HepG2 (cell line): ENCODE measurements around the gene DALRD3. TPM values are rescaled to one million over a fixed set of nuclear protein-coding genes. Genes with fewer than 3 reads are reported as not detected.

Experiments
- ATAC-seq: fragments of 200-7000 bp; cut with Tn5 transposase; 3 replicates; pipeline ENCODE4 v1.9.1; 2020; ENCODE audit warnings: mild to moderate bottlenecking, moderate library complexity
- BruUV-seq: library from RNA; stranded (reverse); fragments of 400-500 nt; replicated peaks from 2 replicates; lab custom pipeline; 2021; lab: Mats Ljungman, UMichigan
- CTCF ChIA-PET: fragments of 300-600 bp; formaldehyde crosslinking; extraction: SDS; loops from one replicate; lab custom pipeline; 2021; ENCODE audit warnings: low total read pairs, inconsistent platforms, low intra/inter-chr PET ratio; lab: Yijun Ruan, JAX
- POLR2A ChIA-PET: fragments of 350-600 bp; sonication (Branson Sonifier 250); formaldehyde crosslinking; loops from one replicate; lab custom pipeline; 2020; ENCODE audit warnings: antibody characterized with exemption, inconsistent platforms; lab: Yijun Ruan, JAX
- DNase-seq: peaks from one replicate; pipeline ENCODE4 v3.0.0-alpha.2; 2015; ENCODE audit warnings: low spot score
- FAIRE-seq: peaks from 3 replicates; lab custom pipeline; 2011; peaks lifted over from hg19 to GRCh38; lab: Jason Lieb, UNC
- H2AFZ ChIP-seq: one replicate; pipeline ENCODE4 v1.6.1; 2011; ENCODE audit warnings: low read length, inconsistent platforms
- H3K27ac ChIP-seq: fragments of 300-600 bp; 3 replicates; pipeline ENCODE4 v1.8.0; 2011; ENCODE audit warnings: mixed run types, mild to moderate bottlenecking, mixed read lengths, low read length, inconsistent platforms; ENCODE audit not compliant: insufficient read depth; ENCODE audit errors: extremely low read length
- H3K27me3 ChIP-seq, 2 experiments: fragments of 200-600 bp in 1 of 2; 2 replicates in 1 of 2; 3 replicates in 1 of 2; pipeline versions ENCODE4 v1.6.0 to v1.8.0; 2011; ENCODE audit warnings: low read length in 2 of 2, mild to moderate bottlenecking in 2 of 2, moderate library complexity in 2 of 2, inconsistent platforms in 1 of 2; ENCODE audit not compliant: insufficient read depth in 2 of 2, control insufficient read depth in 1 of 2
- H3K36me3 ChIP-seq, 2 experiments: fragments of 200-600 bp in 1 of 2; replicated peaks in 1 of 2; 2 replicates in 1 of 2; 3 replicates in 1 of 2; pipeline versions ENCODE4 v1.5.1 to v1.8.0; 2011; ENCODE audit warnings: low read length in 2 of 2, inconsistent platforms in 1 of 2; ENCODE audit not compliant: insufficient read depth in 2 of 2, control insufficient read depth in 1 of 2
- H3K4me1 ChIP-seq: 2 replicates; pipeline ENCODE4 v1.5.1; 2012; ENCODE audit warnings: low read length, inconsistent platforms; ENCODE audit not compliant: insufficient read depth
- H3K4me2 ChIP-seq: 2 replicates; pipeline ENCODE4 v1.6.0; 2011; ENCODE audit warnings: low read depth, low read length, inconsistent platforms
- H3K4me3 ChIP-seq, 3 experiments: fragments of 200-600 bp in 1 of 3; sonication (generic), shearing (Covaris generic) in 1 of 3; replicated peaks in 1 of 3; 2 replicates each; pipeline ENCODE4 v1.5.1; 2011 to 2016; ENCODE audit warnings: low read length in 3 of 3, inconsistent platforms in 2 of 3, low read depth in 2 of 3, mild to moderate bottlenecking in 2 of 3, control low read depth in 1 of 3, mixed read lengths in 1 of 3; ENCODE audit not compliant: insufficient read depth in 1 of 3
- H3K79me2 ChIP-seq: one replicate; pipeline ENCODE4 v1.6.1; 2011; ENCODE audit warnings: low read length, inconsistent platforms; ENCODE audit not compliant: insufficient read depth
- H3K9ac ChIP-seq: 2 replicates; pipeline ENCODE4 v1.6.0; 2011; ENCODE audit warnings: mild to moderate bottlenecking, low read depth, low read length, inconsistent platforms; ENCODE audit not compliant: insufficient read depth
- H3K9me3 ChIP-seq: 2 replicates; pipeline ENCODE4 v1.5.1; 2012; ENCODE audit warnings: mild to moderate bottlenecking, low read length
- H4K20me1 ChIP-seq: 2 replicates; pipeline ENCODE4 v1.6.0; 2011; ENCODE audit warnings: inconsistent platforms, mild to moderate bottlenecking, low read length, moderate library complexity; ENCODE audit not compliant: insufficient read depth
- ATRX ChIP-seq: sonication (generic); formaldehyde crosslinking; IDR thresholded peaks from 2 replicates; pipeline ENCODE4 v1.4.0; 2020; ENCODE audit warnings: missing genetic modification reagents, borderline replicate concordance
- HNRNPUL1 ChIP-seq: fragments of 200-400 bp; formaldehyde crosslinking; IDR thresholded peaks from 2 replicates; pipeline ENCODE4 v1.6.1; 2017; ENCODE audit warnings: low read depth, mild to moderate bottlenecking, low read length, moderate library complexity
- NCOR1 ChIP-seq: fragments of 200-600 bp; sonication (generic); IDR thresholded peaks from 2 replicates; pipeline ENCODE4 v1.7.0; 2017; ENCODE audit warnings: antibody characterized with exemption, low read length, borderline replicate concordance
- NR3C1 ChIP-seq: sonication (generic); formaldehyde crosslinking; IDR thresholded peaks from 2 replicates; pipeline ENCODE4 v1.4.0; 2020; ENCODE audit warnings: missing genetic modification reagents
- TSC22D2 ChIP-seq: sonication (generic); formaldehyde crosslinking; IDR thresholded peaks from 2 replicates; pipeline ENCODE4 v1.5.1; 2020; ENCODE audit warnings: missing genetic modification reagents, mild to moderate bottlenecking, borderline replicate concordance
- ZNF367 ChIP-seq: sonication (generic); formaldehyde crosslinking; IDR thresholded peaks from 2 replicates; pipeline ENCODE4 v1.4.0; 2020; ENCODE audit warnings: missing genetic modification reagents, borderline replicate concordance
- ZNF446 ChIP-seq: sonication (generic); formaldehyde crosslinking; IDR thresholded peaks from 2 replicates; pipeline ENCODE4 v1.5.0; 2020; ENCODE audit warnings: mild to moderate bottlenecking, missing genetic modification reagents
- ZNF614 ChIP-seq: IDR thresholded peaks from 2 replicates; pipeline ENCODE4 v1.6.1; 2018; ENCODE audit warnings: missing biosample characterization, missing genetic modification reagents, inconsistent platforms, borderline replicate concordance
- ZNF841 ChIP-seq: sonication (generic); formaldehyde crosslinking; IDR thresholded peaks from 2 replicates; pipeline ENCODE4 v1.8.1; 2023; ENCODE audit warnings: missing genetic modification reagents, borderline replicate concordance
- WGBS: methylation state at CpG from one replicate; pipeline ENCODE4 v1.1.6; 2017; ENCODE audit warnings: low lambda C conversion rate; 5-methylcytosine and 5-hydroxymethylcytosine counted together
- in situ Hi-C: cut with HindIII; loops from 2 replicates; pipeline ENCODE4 v1.10.0; 2017; ENCODE audit warnings: low pct_unique_long_range_greater_than_20kb; ENCODE audit not compliant: extremely low pct_ligation_motif_present
- intact Hi-C: fragments of 100-400 bp; cut with micrococcal nuclease; formaldehyde crosslinking; loops from one replicate; pipeline ENCODE4 v1.10.0; 2022; ENCODE audit not compliant: unreplicated experiment
- polyA plus RNA-seq, 8 experiments: library from polyadenylated mRNA; depleted of rRNA in 3 of 8; stranded (reverse) in 7 of 8; unstranded in 1 of 8; fragments of >200 nt; fragmentation: Illumina TruSeq in 4 of 8; extraction: Trizol in 4 of 8; gene quantifications; 2 replicates each; pipeline versions ENCODE4 v1.2.1 to v1.2.3, GENCODE V29; 2011 to 2016; ENCODE audit warnings: low read depth in 4 of 8, missing spikeins in 1 of 8, mixed read lengths in 1 of 8; ENCODE audit not compliant: insufficient read depth in 1 of 8
- total RNA-seq, 5 experiments: library from RNA; depleted of rRNA; stranded (reverse); fragments of >200 nt; fragmentation: Illumina TruSeq; extraction: Trizol; gene quantifications; 2 replicates each; pipeline ENCODE4 v1.2.3, GENCODE V29; 2016; ENCODE audit warnings: low read depth in 1 of 5
- TF ChIP-seq, protein P1 (sequence below): sonication (generic); formaldehyde crosslinking; IDR thresholded peaks from 2 replicates; pipeline ENCODE4 v1.5.0; 2020; ENCODE audit warnings: missing genetic modification reagents
- TF ChIP-seq, protein P2 (sequence below): sonication (generic); formaldehyde crosslinking; IDR thresholded peaks from 2 replicates; pipeline ENCODE4 v1.4.0; 2020; ENCODE audit warnings: mild to moderate bottlenecking, missing genetic modification reagents

Gene DALRD3
- total and polyA plus RNA-seq, 2 of the 13 experiments (the other 11 are each of a cell fraction or from before 2014, with no cell fraction given) = 19.9 to 36.5 TPM

- Histone ChIP-seq H3K27ac (no peak overlapping the region), H3K79me2 (peaks cover 4% of the 10 kb centered on the region), H3K4me3 (no peak overlapping the region), H3K9me3 (no peaks in the 10 kb centered on the region), H3K36me3 (peaks cover 28 to 68% of the 10 kb centered on the region in 2 experiments), H3K4me2 (no peak overlapping the region), H2AFZ (no peak overlapping the region), H4K20me1 (0 out of 2 replicates have a peak, but pooled peaks cover 5% of the 10 kb centered on the region), H3K9ac (no peak overlapping the region), H3K4me1 (peaks cover 27% of the 10 kb centered on the region), H3K27me3 (no peaks in the 10 kb centered on the region)
- no peak for FAIRE-seq
- TF ChIP-seq TSC22D2 (CRISPR knock-in tag) = no peak
- TF ChIP-seq, protein P1, sequence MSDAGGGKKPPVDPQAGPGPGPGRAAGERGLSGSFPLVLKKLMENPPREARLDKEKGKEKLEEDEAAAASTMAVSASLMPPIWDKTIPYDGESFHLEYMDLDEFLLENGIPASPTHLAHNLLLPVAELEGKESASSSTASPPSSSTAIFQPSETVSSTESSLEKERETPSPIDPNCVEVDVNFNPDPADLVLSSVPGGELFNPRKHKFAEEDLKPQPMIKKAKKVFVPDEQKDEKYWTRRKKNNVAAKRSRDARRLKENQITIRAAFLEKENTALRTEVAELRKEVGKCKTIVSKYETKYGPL (CRISPR knock-in tag) = no peak
- no peak for TF ChIP-seq ZNF614 (CRISPR knock-in tag)
- no peak for TF ChIP-seq ZNF841 (CRISPR knock-in tag)
- TF ChIP-seq, protein P2, sequence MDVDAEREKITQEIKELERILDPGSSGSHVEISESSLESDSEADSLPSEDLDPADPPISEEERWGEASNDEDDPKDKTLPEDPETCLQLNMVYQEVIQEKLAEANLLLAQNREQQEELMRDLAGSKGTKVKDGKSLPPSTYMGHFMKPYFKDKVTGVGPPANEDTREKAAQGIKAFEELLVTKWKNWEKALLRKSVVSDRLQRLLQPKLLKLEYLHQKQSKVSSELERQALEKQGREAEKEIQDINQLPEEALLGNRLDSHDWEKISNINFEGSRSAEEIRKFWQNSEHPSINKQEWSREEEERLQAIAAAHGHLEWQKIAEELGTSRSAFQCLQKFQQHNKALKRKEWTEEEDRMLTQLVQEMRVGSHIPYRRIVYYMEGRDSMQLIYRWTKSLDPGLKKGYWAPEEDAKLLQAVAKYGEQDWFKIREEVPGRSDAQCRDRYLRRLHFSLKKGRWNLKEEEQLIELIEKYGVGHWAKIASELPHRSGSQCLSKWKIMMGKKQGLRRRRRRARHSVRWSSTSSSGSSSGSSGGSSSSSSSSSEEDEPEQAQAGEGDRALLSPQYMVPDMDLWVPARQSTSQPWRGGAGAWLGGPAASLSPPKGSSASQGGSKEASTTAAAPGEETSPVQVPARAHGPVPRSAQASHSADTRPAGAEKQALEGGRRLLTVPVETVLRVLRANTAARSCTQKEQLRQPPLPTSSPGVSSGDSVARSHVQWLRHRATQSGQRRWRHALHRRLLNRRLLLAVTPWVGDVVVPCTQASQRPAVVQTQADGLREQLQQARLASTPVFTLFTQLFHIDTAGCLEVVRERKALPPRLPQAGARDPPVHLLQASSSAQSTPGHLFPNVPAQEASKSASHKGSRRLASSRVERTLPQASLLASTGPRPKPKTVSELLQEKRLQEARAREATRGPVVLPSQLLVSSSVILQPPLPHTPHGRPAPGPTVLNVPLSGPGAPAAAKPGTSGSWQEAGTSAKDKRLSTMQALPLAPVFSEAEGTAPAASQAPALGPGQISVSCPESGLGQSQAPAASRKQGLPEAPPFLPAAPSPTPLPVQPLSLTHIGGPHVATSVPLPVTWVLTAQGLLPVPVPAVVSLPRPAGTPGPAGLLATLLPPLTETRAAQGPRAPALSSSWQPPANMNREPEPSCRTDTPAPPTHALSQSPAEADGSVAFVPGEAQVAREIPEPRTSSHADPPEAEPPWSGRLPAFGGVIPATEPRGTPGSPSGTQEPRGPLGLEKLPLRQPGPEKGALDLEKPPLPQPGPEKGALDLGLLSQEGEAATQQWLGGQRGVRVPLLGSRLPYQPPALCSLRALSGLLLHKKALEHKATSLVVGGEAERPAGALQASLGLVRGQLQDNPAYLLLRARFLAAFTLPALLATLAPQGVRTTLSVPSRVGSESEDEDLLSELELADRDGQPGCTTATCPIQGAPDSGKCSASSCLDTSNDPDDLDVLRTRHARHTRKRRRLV (CRISPR knock-in tag) = no peak
- no peak for TF ChIP-seq HNRNPUL1
- no peak for TF ChIP-seq NCOR1
- no peak for TF ChIP-seq ZNF367
- no peak for TF ChIP-seq NR3C1 (CRISPR knock-in tag)
- no peak for TF ChIP-seq ATRX (CRISPR knock-in tag)
- no peak for TF ChIP-seq ZNF446 (CRISPR knock-in tag)
- intact Hi-C loops (no loop called here), in situ Hi-C loops (no loop called here)
- DNase-seq = no peak
- WGBS = 100% methylated on average over 1 of the region's 1 CpG
- CTCF ChIA-PET = no interaction called here
- BruUV-seq = TSS peak; percentile 51
- ATAC-seq = no peak
- POLR2A ChIA-PET = interaction anchor here (1.5 kb wide), 1 partner anchor 24 kb away, joined by 4 read pairs; the partner anchor contains the start of gene IMPDH2
Observed at GRCh38 chr3:49053543-49053942, 35.2 kb upstream of the DALRD3 start.
